HG03469 (cell line): ENCODE results near the gene ELP2.

Source experiments
- ATAC-seq: cut with Tn5 transposase; IDR thresholded peaks from one replicate; pipeline ENCODE4 v1.9.1; 2021; ENCODE audit warnings: mild to moderate bottlenecking, moderate library complexity, moderate number of reproducible peaks; ENCODE audit not compliant: unreplicated experiment

ELP2 gene

DNA sequence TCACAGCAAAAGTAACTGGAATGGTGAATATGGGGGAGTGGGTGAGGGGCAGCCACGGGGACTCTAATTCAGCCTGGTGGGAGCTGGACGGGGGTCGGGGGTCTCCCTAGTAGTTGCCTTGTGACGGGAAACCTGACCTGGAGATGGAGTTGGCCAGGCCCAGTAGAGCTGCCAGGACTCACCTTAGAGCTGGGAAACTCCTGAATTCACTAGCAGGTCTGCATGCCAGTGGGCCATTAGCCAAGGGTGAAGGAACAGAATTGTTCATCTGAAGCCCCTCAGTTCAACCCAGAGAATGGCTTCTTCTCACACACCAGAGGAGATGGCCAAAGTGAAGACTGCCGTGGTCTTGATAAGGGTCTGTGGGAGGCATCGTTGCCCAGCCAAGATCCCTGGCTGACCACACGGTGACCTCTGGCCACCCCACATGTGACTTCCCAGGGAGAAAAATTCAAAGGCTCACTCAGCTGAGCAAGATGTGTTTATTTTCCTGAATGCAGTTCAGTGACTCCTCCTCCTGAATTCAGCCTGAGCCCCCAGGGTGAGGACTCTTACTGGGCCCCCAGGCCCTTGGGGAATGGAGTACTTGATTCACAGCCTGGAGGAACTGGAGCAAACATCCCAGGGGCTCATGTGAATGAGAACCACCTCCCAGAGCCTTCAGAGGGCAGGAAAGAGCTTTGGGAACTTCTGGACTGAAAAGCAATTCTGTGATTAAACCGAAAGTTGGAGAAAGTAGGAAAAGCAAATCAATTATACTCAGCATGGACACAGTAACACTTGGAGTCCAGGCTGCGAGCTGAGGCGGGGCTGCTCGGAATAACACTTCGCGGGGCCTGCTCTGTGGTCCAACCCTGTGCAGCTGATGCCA lies 82.8 kb downstream of the ELP2 start:
- no peak for ATAC-seq

DNA sequence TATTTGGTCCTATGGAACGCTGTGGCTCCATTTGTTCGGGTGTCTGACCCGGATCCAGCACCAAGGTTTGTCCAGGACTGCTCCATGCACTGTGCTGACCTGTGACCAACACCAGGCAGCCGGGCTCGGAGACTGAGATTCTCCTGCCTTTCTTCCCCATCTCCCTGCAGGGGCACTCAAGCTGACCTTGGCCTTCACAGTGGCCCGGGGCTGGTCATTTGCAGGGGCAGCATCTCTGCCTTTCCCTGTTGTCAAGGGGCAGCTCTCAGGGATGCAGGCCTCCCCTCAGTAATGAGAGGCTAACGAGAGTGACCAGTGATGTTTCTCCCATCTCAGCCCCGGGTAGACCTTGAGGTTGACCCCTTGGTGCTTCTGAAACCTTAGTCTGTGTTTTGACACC lies 85.1 kb downstream of the ELP2 start:
- no peak for ATAC-seq

DNA sequence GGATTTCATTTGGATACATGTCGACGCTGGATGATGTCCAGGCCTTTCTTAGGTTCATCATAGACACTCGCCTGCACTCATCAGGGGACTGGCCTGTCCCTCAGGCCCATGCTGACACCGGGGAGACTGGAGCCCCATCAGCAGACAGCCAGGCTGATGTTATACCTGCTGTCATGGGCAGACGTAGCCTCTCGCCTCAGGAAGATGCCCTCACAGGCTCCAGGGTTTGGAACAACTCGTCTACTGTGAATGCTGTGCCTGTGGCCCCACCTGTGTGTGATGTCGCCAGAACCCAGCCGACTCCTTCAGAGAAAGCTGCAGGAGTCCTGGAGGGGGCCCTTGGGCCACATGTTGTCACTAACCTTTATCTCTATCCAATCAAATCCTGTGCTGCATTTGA lies 85.9 kb downstream of the ELP2 start:
- ATAC-seq: no peak

- ATAC-seq: no peak
Observed at GRCh38 chr18:36217348-36217747, 87.6 kb downstream of the ELP2 start.

DNA sequence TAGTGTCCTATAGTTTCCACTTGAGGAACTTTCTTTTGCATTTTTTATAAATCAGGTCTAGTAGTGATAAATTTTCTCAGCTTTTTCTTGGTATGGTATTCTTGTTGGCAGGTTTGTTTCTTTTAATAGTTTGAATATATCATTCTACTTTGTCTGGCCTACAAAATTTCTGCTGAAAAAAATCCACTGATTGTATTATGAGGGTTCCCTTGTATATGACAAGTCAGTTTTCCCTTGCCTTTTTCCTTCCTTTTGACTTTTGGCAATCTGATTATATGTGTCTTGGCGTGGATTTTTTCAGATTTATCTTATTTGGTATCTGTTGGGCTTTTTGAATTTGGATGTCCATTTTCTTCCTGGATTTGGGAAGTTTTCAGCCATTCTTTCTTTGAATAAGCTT lies 99.5 kb downstream of the ELP2 start:
- no peak for ATAC-seq
